BLaER1 (cell line): ENCODE results near the gene SLC5A10.
"Not testable (repeated sequence)": the region's sequence is repeated elsewhere in the genome, so short reads cannot be mapped to it uniquely, and the experiment has no call there.

Experiments
- H3K27ac ChIP-seq: shearing (Covaris generic); formaldehyde crosslinking; 2 replicates; pipeline ENCODE4 v1.8.1; 2022
- H3K27me3 ChIP-seq: shearing (Covaris generic); formaldehyde crosslinking; 2 replicates; pipeline ENCODE4 v1.8.1; 2022
- H3K36me3 ChIP-seq: shearing (Covaris generic); formaldehyde crosslinking; 2 replicates; pipeline ENCODE4 v1.8.1; 2022
- H3K4me1 ChIP-seq: shearing (Covaris generic); formaldehyde crosslinking; 2 replicates; pipeline ENCODE4 v1.8.1; 2022
- H3K4me2 ChIP-seq: shearing (Covaris generic); formaldehyde crosslinking; 2 replicates; pipeline ENCODE4 v1.8.1; 2022
- H3K4me3 ChIP-seq: shearing (Covaris generic); formaldehyde crosslinking; 2 replicates; pipeline ENCODE4 v1.8.1; 2022
- H3K9ac ChIP-seq: shearing (Covaris generic); formaldehyde crosslinking; 2 replicates; pipeline ENCODE4 v1.8.1; 2022
- H3K9me3 ChIP-seq: shearing (Covaris generic); formaldehyde crosslinking; 2 replicates; pipeline ENCODE4 v1.8.1; 2022
- H4K20me1 ChIP-seq: shearing (Covaris generic); formaldehyde crosslinking; 2 replicates; pipeline ENCODE4 v1.8.1; 2022
- Cebpa-rat ChIP-seq: shearing (Covaris generic); IDR thresholded peaks from 2 replicates; pipeline ENCODE4 v1.8.1; 2022

SLC5A10 gene

GRCh38 chr17:19021622-19022083 lies 69.7 kb downstream of the SLC5A10 start:
- H3K9me3 ChIP-seq: no peaks in the 10 kb centered on the region
- no peak overlapping the region for H3K27ac ChIP-seq
- peaks cover 43% of the 10 kb centered on the region for H3K36me3 ChIP-seq
- no peak overlapping the region for H3K4me3 ChIP-seq
- H3K4me2 ChIP-seq: no peak overlapping the region
- no peaks in the 10 kb centered on the region for H3K27me3 ChIP-seq
- H3K4me1 ChIP-seq: peaks cover 42% of the 10 kb centered on the region
- no peak for TF ChIP-seq Cebpa-rat
- peaks cover 67% of the 10 kb centered on the region for H4K20me1 ChIP-seq
- H3K9ac ChIP-seq: no peak overlapping the region

- TF ChIP-seq Cebpa-rat: no peak
- no peaks in the 10 kb centered on the region for H3K27me3 ChIP-seq
- H3K4me1 ChIP-seq: peaks cover 42% of the 10 kb centered on the region
- no peak overlapping the region for H3K27ac ChIP-seq
- peaks cover 43% of the 10 kb centered on the region for H3K36me3 ChIP-seq
- peak overlapping the region; percentile 26; the same call in 1 of the 2 replicates for H3K4me2 ChIP-seq
- H3K4me3 ChIP-seq: no peak overlapping the region
- no peaks in the 10 kb centered on the region for H3K9me3 ChIP-seq
- no peak overlapping the region for H3K9ac ChIP-seq
- peaks cover 67% of the 10 kb centered on the region for H4K20me1 ChIP-seq
These were observed 70.2 kb downstream of the SLC5A10 start for GRCh38 chr17:19022128-19022527.

- peaks cover 42% of the 10 kb centered on the region for H3K4me1 ChIP-seq
- H3K4me2 ChIP-seq: peak overlapping the region; percentile 26
- H3K36me3 ChIP-seq: peaks cover 43% of the 10 kb centered on the region
- H4K20me1 ChIP-seq: peaks cover 67% of the 10 kb centered on the region
- no peak overlapping the region for H3K27ac ChIP-seq
- H3K9me3 ChIP-seq: no peaks in the 10 kb centered on the region
- H3K9ac ChIP-seq: no peak overlapping the region
- TF ChIP-seq Cebpa-rat: no peak
- H3K27me3 ChIP-seq: no peaks in the 10 kb centered on the region
- no peak overlapping the region for H3K4me3 ChIP-seq
These were observed 70.8 kb downstream of the SLC5A10 start for GRCh38 chr17:19022747-19023146.

- peaks cover 43% of the 10 kb centered on the region for H3K36me3 ChIP-seq
- H3K27me3 ChIP-seq: no peaks in the 10 kb centered on the region
- no peak overlapping the region for H3K9ac ChIP-seq
- no peak for TF ChIP-seq Cebpa-rat
- H3K9me3 ChIP-seq: no peaks in the 10 kb centered on the region
- peaks cover 42% of the 10 kb centered on the region for H3K4me1 ChIP-seq
- H3K4me3 ChIP-seq: no peak overlapping the region
- peaks cover 64% of the 10 kb centered on the region for H4K20me1 ChIP-seq
- H3K4me2 ChIP-seq: peak overlapping the region; percentile 26
- H3K27ac ChIP-seq: no peak overlapping the region
These were observed 71.4 kb downstream of the SLC5A10 start for GRCh38 chr17:19023209-19023999.

GRCh38 chr17:19024101-19025078 lies 72.4 kb downstream of the SLC5A10 start:
- Histone ChIP-seq H3K4me1 (peaks cover 38% of the 10 kb centered on the region), H3K27me3 (no peaks in the 10 kb centered on the region), H3K4me2 (peak overlapping the region; percentile 26), H3K9ac (no peak overlapping the region), H3K9me3 (no peaks in the 10 kb centered on the region), H3K36me3 (peaks cover 43% of the 10 kb centered on the region), H3K27ac (no peak overlapping the region), H3K4me3 (no peak overlapping the region), H4K20me1 (peaks cover 54% of the 10 kb centered on the region)
- TF ChIP-seq Cebpa-rat: no peak

- H3K27ac ChIP-seq, H3K9me3 ChIP-seq, H3K9ac ChIP-seq, H3K4me3 ChIP-seq, H3K27me3 ChIP-seq, H3K4me2 ChIP-seq: not testable (repeated sequence)
- peaks cover 13% of the 10 kb centered on the region for H4K20me1 ChIP-seq
- peaks cover 14% of the 10 kb centered on the region for H3K4me1 ChIP-seq
- H3K36me3 ChIP-seq: peaks cover 13% of the 10 kb centered on the region
These were observed 76.7 kb downstream of the SLC5A10 start for GRCh38 chr17:19028671-19029070.

GRCh38 chr17:19029740-19030139 lies 77.8 kb downstream of the SLC5A10 start:
- H3K27ac ChIP-seq, H3K4me3 ChIP-seq, H3K4me1 ChIP-seq, H3K36me3 ChIP-seq, H3K9ac ChIP-seq, H3K4me2 ChIP-seq, H3K9me3 ChIP-seq, H4K20me1 ChIP-seq, H3K27me3 ChIP-seq: not testable (repeated sequence)

GRCh38 chr17:19030771-19031449 lies 78.9 kb downstream of the SLC5A10 start:
- not testable (repeated sequence) for H3K27ac ChIP-seq, H3K9me3 ChIP-seq, H3K4me1 ChIP-seq, H3K9ac ChIP-seq, H3K36me3 ChIP-seq, H4K20me1 ChIP-seq, H3K4me3 ChIP-seq, H3K27me3 ChIP-seq, H3K4me2 ChIP-seq

- H4K20me1 ChIP-seq, H3K9me3 ChIP-seq, H3K4me1 ChIP-seq, H3K27me3 ChIP-seq, H3K27ac ChIP-seq, H3K4me2 ChIP-seq, H3K4me3 ChIP-seq, H3K36me3 ChIP-seq, H3K9ac ChIP-seq: not testable (repeated sequence)
These were observed 79.8 kb downstream of the SLC5A10 start for GRCh38 chr17:19031729-19032128.

- not testable (repeated sequence) for H3K4me2 ChIP-seq, H3K36me3 ChIP-seq, H3K4me3 ChIP-seq, H3K9me3 ChIP-seq, H3K27me3 ChIP-seq, H4K20me1 ChIP-seq, H3K27ac ChIP-seq, H3K9ac ChIP-seq, H3K4me1 ChIP-seq
These were observed 80.5 kb downstream of the SLC5A10 start for GRCh38 chr17:19032377-19032988.

- H3K9me3 ChIP-seq, H3K27me3 ChIP-seq, H3K4me1 ChIP-seq, H4K20me1 ChIP-seq, H3K9ac ChIP-seq, H3K36me3 ChIP-seq, H3K4me2 ChIP-seq, H3K27ac ChIP-seq, H3K4me3 ChIP-seq: not testable (repeated sequence)
These were observed 84.2 kb downstream of the SLC5A10 start for GRCh38 chr17:19036186-19036585.

GRCh38 chr17:19037547-19037946 lies 85.6 kb downstream of the SLC5A10 start:
- H3K9me3 ChIP-seq, H3K27me3 ChIP-seq, H3K4me3 ChIP-seq, H3K4me2 ChIP-seq, H3K9ac ChIP-seq, H3K4me1 ChIP-seq, H4K20me1 ChIP-seq, H3K27ac ChIP-seq, H3K36me3 ChIP-seq: not testable (repeated sequence)

GRCh38 chr17:19038007-19038406 lies 86.0 kb downstream of the SLC5A10 start:
- not testable (repeated sequence) for H3K4me1 ChIP-seq, H3K4me2 ChIP-seq, H3K36me3 ChIP-seq, H4K20me1 ChIP-seq, H3K27me3 ChIP-seq, H3K27ac ChIP-seq, H3K4me3 ChIP-seq, H3K9me3 ChIP-seq, H3K9ac ChIP-seq
